HepG2 (cell line): ENCODE measurements around the gene GSTP1. TPM values are rescaled to one million over a fixed set of nuclear protein-coding genes. Genes with fewer than 3 reads are reported as not detected.

Source experiments
- ARID5B ChIP-seq: IDR thresholded peaks from 2 replicates; pipeline ENCODE4 v1.4.0; 2020; ENCODE audit warnings: mild to moderate bottlenecking, missing genetic modification reagents
- DDIT3 ChIP-seq: sonication (generic); formaldehyde crosslinking; IDR thresholded peaks from 2 replicates; pipeline ENCODE4 v1.4.0; 2020; ENCODE audit warnings: mild to moderate bottlenecking, missing genetic modification reagents
- EP300 ChIP-seq, 3 experiments: sonication (generic) in 1 of 3; formaldehyde crosslinking in 1 of 3; IDR thresholded peaks; 2 replicates each; pipeline versions ENCODE4 v1.5.1 to v1.6.1; 2011 to 2020; ENCODE audit warnings: low read depth in 2 of 3, low read length in 2 of 3, borderline replicate concordance in 1 of 3, improper control_type of control experiment in 1 of 3, mild to moderate bottlenecking in 1 of 3, missing genetic modification reagents in 1 of 3, moderate library complexity in 1 of 3
- FOXM1 ChIP-seq: sonication (generic); formaldehyde crosslinking; IDR thresholded peaks from 2 replicates; pipeline ENCODE4 v1.5.0; 2020; ENCODE audit warnings: missing genetic modification reagents
- FOXO4 ChIP-seq: sonication (generic); formaldehyde crosslinking; conservative IDR thresholded peaks from 2 replicates; pipeline ENCODE4 v1.8.1; 2023; ENCODE audit warnings: missing genetic modification reagents
- IRF2 ChIP-seq: IDR thresholded peaks from 2 replicates; pipeline ENCODE4 v1.6.1; 2018; ENCODE audit warnings: missing genetic modification reagents, missing compliant biosample characterization
- KLF15 ChIP-seq: sonication (generic); formaldehyde crosslinking; IDR thresholded peaks from 2 replicates; pipeline ENCODE4 v1.8.1; 2023; ENCODE audit warnings: borderline replicate concordance, mild to moderate bottlenecking, inconsistent platforms, missing genetic modification reagents, mixed read lengths
- SMC3 ChIP-seq: IDR thresholded peaks from 2 replicates; pipeline ENCODE4 v1.6.1; 2011; ENCODE audit warnings: low read length, improper control_type of control experiment
- TBL1XR1 ChIP-seq: fragments of 150-350 bp; IDR thresholded peaks from 2 replicates; pipeline ENCODE4 v1.6.1; 2014; ENCODE audit warnings: borderline replicate concordance, low read length; ENCODE audit not compliant: partially characterized antibody
- TBX2 ChIP-seq: sonication (generic); formaldehyde crosslinking; IDR thresholded peaks from 2 replicates; pipeline ENCODE4 v1.5.0; 2020; ENCODE audit warnings: missing genetic modification reagents, mild to moderate bottlenecking, borderline replicate concordance
- TBX3 ChIP-seq: fragments of 450-650 bp; IDR thresholded peaks from 2 replicates; pipeline ENCODE4 v1.6.1; 2017; ENCODE audit warnings: antibody characterized with exemption, mild to moderate bottlenecking, inconsistent platforms, borderline replicate concordance
- TEAD2 ChIP-seq: sonication (generic); formaldehyde crosslinking; IDR thresholded peaks from 2 replicates; pipeline ENCODE4 v1.9.0; 2021; ENCODE audit warnings: missing genetic modification reagents
- ZNF503 ChIP-seq: sonication (generic); formaldehyde crosslinking; IDR thresholded peaks from 2 replicates; pipeline ENCODE4 v1.4.0; 2020; ENCODE audit warnings: missing genetic modification reagents
- ZNF674 ChIP-seq: sonication (generic); formaldehyde crosslinking; IDR thresholded peaks from 2 replicates; pipeline ENCODE4 v1.5.0; 2020; ENCODE audit warnings: low read depth, mild to moderate bottlenecking, missing genetic modification reagents
- polyA plus RNA-seq, 8 experiments: library from polyadenylated mRNA; depleted of rRNA in 3 of 8; stranded (reverse) in 7 of 8; unstranded in 1 of 8; fragments of >200 nt; fragmentation: Illumina TruSeq in 4 of 8; extraction: Trizol in 4 of 8; gene quantifications; 2 replicates each; pipeline versions ENCODE4 v1.2.1 to v1.2.3, GENCODE V29; 2011 to 2016; ENCODE audit warnings: low read depth in 4 of 8, missing spikeins in 1 of 8, mixed read lengths in 1 of 8; ENCODE audit not compliant: insufficient read depth in 1 of 8
- total RNA-seq, 5 experiments: library from RNA; depleted of rRNA; stranded (reverse); fragments of >200 nt; fragmentation: Illumina TruSeq; extraction: Trizol; gene quantifications; 2 replicates each; pipeline ENCODE4 v1.2.3, GENCODE V29; 2016; ENCODE audit warnings: low read depth in 1 of 5
- TF ChIP-seq, protein P1 (sequence below): sonication (generic); formaldehyde crosslinking; conservative IDR thresholded peaks from 2 replicates; pipeline ENCODE4 v1.4.0; 2020; ENCODE audit warnings: missing genetic modification reagents

GSTP1 gene
- total and polyA plus RNA-seq, 2 of the 13 experiments (the other 11 are each of a cell fraction or from before 2014, with no cell fraction given), result not detected

DNA sequence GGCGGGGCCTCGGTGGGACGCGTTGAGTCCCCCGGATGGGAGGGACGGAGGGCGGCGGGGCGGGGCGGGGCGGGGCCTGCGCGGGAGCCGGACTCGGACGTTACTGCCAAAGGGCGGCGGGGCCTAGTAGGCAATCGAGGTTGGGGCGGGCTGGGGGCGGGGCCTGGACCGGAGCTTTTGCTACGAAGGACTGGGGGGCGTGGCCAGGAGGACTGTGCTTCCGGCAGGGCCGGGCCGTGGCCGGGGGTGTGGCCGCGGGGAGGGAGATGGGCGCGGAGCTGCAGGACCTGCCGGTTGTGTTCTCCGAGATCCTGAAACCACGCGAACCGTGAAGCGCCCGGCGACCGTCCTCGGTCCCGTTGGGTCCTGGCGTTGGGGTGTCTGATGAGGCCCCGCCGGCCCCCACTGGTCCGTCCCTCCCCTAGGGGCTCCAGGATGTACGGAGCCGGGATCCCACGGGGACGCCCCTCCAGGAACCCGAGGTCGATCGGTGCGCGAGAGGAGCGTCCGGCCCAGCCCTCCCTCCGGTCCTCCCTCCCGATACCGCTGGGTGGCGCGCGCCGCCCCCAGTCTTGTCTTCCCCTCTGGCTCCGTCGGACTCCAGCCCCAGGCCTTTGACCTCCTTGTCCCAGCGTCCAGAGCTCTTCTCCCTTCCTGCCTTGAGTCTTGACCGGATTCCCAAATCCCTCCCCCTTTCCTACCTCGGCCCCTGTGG is 46.8 kb downstream of the GSTP1 start (continued):
- TF ChIP-seq ARID5B (CRISPR knock-in tag), result peak; percentile 61; the same call in 1 of the 2 replicates
- no peak for TF ChIP-seq DDIT3
- 0 out of 4 replicates have a peak, but pooled peaks of 1 of the 2 experiments have one; percentile 41 for TF ChIP-seq EP300 (IDR thresholded peaks at IDR 0.05; ENCODE audit: low read depth in 2 of 2, low read length in 2 of 2)
- 0 out of 2 replicates have a peak, but pooled peaks have one; percentile 36 for TF ChIP-seq EP300 (CRISPR knock-in tag; IDR thresholded peaks at IDR 0.05; ENCODE audit: borderline replicate concordance)
- TF ChIP-seq TEAD2 (CRISPR knock-in tag), result 0 out of 2 replicates have a peak, but pooled peaks have one; percentile 47
- no peak for TF ChIP-seq TBL1XR1
- TF ChIP-seq, protein P1, sequence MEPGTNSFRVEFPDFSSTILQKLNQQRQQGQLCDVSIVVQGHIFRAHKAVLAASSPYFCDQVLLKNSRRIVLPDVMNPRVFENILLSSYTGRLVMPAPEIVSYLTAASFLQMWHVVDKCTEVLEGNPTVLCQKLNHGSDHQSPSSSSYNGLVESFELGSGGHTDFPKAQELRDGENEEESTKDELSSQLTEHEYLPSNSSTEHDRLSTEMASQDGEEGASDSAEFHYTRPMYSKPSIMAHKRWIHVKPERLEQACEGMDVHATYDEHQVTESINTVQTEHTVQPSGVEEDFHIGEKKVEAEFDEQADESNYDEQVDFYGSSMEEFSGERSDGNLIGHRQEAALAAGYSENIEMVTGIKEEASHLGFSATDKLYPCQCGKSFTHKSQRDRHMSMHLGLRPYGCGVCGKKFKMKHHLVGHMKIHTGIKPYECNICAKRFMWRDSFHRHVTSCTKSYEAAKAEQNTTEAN (CRISPR knock-in tag), result peak; percentile 70; the same call in 1 of the 2 replicates
- peak; percentile 23; the same call in 1 of the 2 replicates for TF ChIP-seq SMC3
- no peak for TF ChIP-seq TBX3
- no peak for TF ChIP-seq ZNF503 (CRISPR knock-in tag)
- peak; percentile 42; the same call in 1 of the 2 replicates for TF ChIP-seq TBX2
- no peak for TF ChIP-seq FOXM1 (CRISPR knock-in tag)
- no peak for TF ChIP-seq FOXO4 (CRISPR knock-in tag)
- no peak for TF ChIP-seq KLF15
- peak; percentile 66 for TF ChIP-seq IRF2 (CRISPR knock-in tag)
- TF ChIP-seq ZNF674 (CRISPR knock-in tag), result 0 out of 2 replicates have a peak, but pooled peaks have one; percentile 42
